HEK293 (cell line): ENCODE results near the gene FALEC.
A peak's percentile ranks its signal among the peaks of the same experiment; 100 is the strongest.

Source experiments
- CTCF ChIA-PET: fragments of 350-600 bp; formaldehyde crosslinking; extraction: SDS; loops from one replicate; lab custom pipeline; 2021; ENCODE audit warnings: antibody characterized with exemption; lab: Yijun Ruan, JAX
- POLR2A ChIA-PET: fragments of 300-600 bp; formaldehyde crosslinking; extraction: SDS; loops from one replicate; lab custom pipeline; 2020; ENCODE audit warnings: antibody characterized with exemption, inconsistent platforms; lab: Yijun Ruan, JAX
- H3K27ac ChIP-seq: fragments of 200-500 bp; sonication (Bioruptor generic); 2 replicates; pipeline ENCODE4 v1.5.1; 2014; ENCODE audit warnings: low read depth, low read length, control low read depth, inconsistent platforms; ENCODE audit errors: extremely low read depth
- H3K36me3 ChIP-seq, 2 experiments: fragments of 200-500 bp in 1 of 2; sonication (Bioruptor generic) in 1 of 2; 1 replicate in 1 of 2; 2 replicates in 1 of 2; pipeline ENCODE4 v1.5.1; 2014 to 2017; ENCODE audit warnings: inconsistent platforms in 2 of 2, low read length in 2 of 2; ENCODE audit not compliant: control insufficient read depth in 2 of 2, insufficient read depth in 1 of 2
- H3K4me1 ChIP-seq: fragments of 200-500 bp; sonication (Bioruptor generic); 2 replicates; pipeline ENCODE4 v1.5.1; 2014; ENCODE audit warnings: mild to moderate bottlenecking, low read length, inconsistent platforms; ENCODE audit not compliant: control insufficient read depth, insufficient read depth
- H3K4me3 ChIP-seq: 2 replicates; pipeline ENCODE4 v1.5.1; 2011; ENCODE audit warnings: low read depth, mild to moderate bottlenecking, control low read depth, low read length, moderate library complexity
- H3K9me3 ChIP-seq: fragments of 200-500 bp; sonication (Bioruptor generic); 2 replicates; pipeline ENCODE4 v1.5.1; 2014; ENCODE audit warnings: low read depth, low read length, inconsistent platforms; ENCODE audit not compliant: control insufficient read depth, insufficient read depth
- BCL6B ChIP-seq: fragments of 450-650 bp; formaldehyde crosslinking; IDR thresholded peaks from 2 replicates; pipeline ENCODE4 v1.5.1; 2017; ENCODE audit warnings: missing biosample characterization, missing genetic modification characterization
- IKZF3 ChIP-seq: fragments of 450-650 bp; IDR thresholded peaks from 2 replicates; pipeline ENCODE4 v1.5.0; 2018; ENCODE audit warnings: missing biosample characterization, mild to moderate bottlenecking, missing genetic modification characterization, moderate library complexity
- SCRT1 ChIP-seq: fragments of 450-650 bp; formaldehyde crosslinking; IDR thresholded peaks from 2 replicates; pipeline ENCODE4 v1.5.1; 2016; ENCODE audit warnings: missing biosample characterization, missing genetic modification characterization, borderline replicate concordance
- SCRT2 ChIP-seq: fragments of 450-650 bp; formaldehyde crosslinking; IDR thresholded peaks from 2 replicates; pipeline ENCODE4 v1.5.1; 2016; ENCODE audit warnings: missing biosample characterization, missing genetic modification characterization
- WT1 ChIP-seq: fragments of 450-650 bp; formaldehyde crosslinking; IDR thresholded peaks from 2 replicates; pipeline ENCODE4 v1.5.1; 2016; ENCODE audit warnings: missing biosample characterization, missing genetic modification characterization
- ZBTB1 ChIP-seq: fragments of 450-650 bp; formaldehyde crosslinking; IDR thresholded peaks from 2 replicates; pipeline ENCODE4 v1.5.1; 2016; ENCODE audit warnings: missing biosample characterization, missing genetic modification characterization
- ZIC2 ChIP-seq: fragments of 450-650 bp; formaldehyde crosslinking; IDR thresholded peaks from 2 replicates; pipeline ENCODE4 v1.5.1; 2016; ENCODE audit warnings: missing biosample characterization, missing genetic modification characterization
- ZNF114 ChIP-seq: fragments of 450-650 bp; formaldehyde crosslinking; IDR thresholded peaks from 2 replicates; pipeline ENCODE4 v1.5.0; 2017; ENCODE audit warnings: missing biosample characterization, missing genetic modification characterization
- ZNF335 ChIP-seq: fragments of 450-650 bp; formaldehyde crosslinking; conservative IDR thresholded peaks from 2 replicates; pipeline ENCODE4 v1.5.1; 2016; ENCODE audit warnings: missing biosample characterization, missing genetic modification characterization
- ZNF354C ChIP-seq: fragments of 450-650 bp; formaldehyde crosslinking; IDR thresholded peaks from 2 replicates; pipeline ENCODE4 v1.5.1; 2016; ENCODE audit warnings: missing biosample characterization, missing genetic modification characterization, low read depth, borderline replicate concordance
- ZNF48 ChIP-seq: fragments of 450-650 bp; formaldehyde crosslinking; IDR thresholded peaks from 2 replicates; pipeline ENCODE4 v1.5.1; 2016; ENCODE audit warnings: missing biosample characterization, missing genetic modification characterization
- ZNF549 ChIP-seq: fragments of 450-650 bp; IDR thresholded peaks from 2 replicates; pipeline ENCODE4 v1.5.1; 2018; ENCODE audit warnings: missing biosample characterization, missing genetic modification characterization, mild to moderate bottlenecking, inconsistent platforms, moderate library complexity
- ZNF610 ChIP-seq: fragments of 450-650 bp; formaldehyde crosslinking; IDR thresholded peaks from 2 replicates; pipeline ENCODE4 v1.5.1; 2016; ENCODE audit warnings: missing biosample characterization, missing genetic modification characterization, borderline replicate concordance
- ZNF623 ChIP-seq: fragments of 450-650 bp; formaldehyde crosslinking; IDR thresholded peaks from 2 replicates; pipeline ENCODE4 v1.5.1; 2016; ENCODE audit warnings: missing biosample characterization, missing genetic modification characterization
- ZNF76 ChIP-seq: fragments of 450-650 bp; formaldehyde crosslinking; IDR thresholded peaks from 2 replicates; pipeline ENCODE4; 2016; ENCODE audit warnings: low read depth, missing biosample characterization, missing genetic modification characterization, borderline replicate concordance
- TF ChIP-seq, protein P1 (sequence below): fragments of 450-650 bp; formaldehyde crosslinking; IDR thresholded peaks from 2 replicates; pipeline ENCODE4 v1.5.1; 2016; ENCODE audit warnings: missing biosample characterization, missing genetic modification characterization

The FALEC gene

GRCh38 chr1:150548632-150549495 lies 33.3 kb downstream of the FALEC start, which contains the start of gene ADAMTSL4 (continued):
- TF ChIP-seq ZNF335 (tag by site-specific recombination) (peak; percentile 72), ZNF549 (tag by site-specific recombination) (no peak), ZNF76 (tag by site-specific recombination) (peak; percentile 34; the same call in 1 of the 2 replicates), ZIC2 (tag by site-specific recombination) (peak; percentile 27), IKZF3 (tag by site-specific recombination) (peak; percentile 54; the same call in 1 of the 2 replicates), ZNF610 (tag by site-specific recombination) (no peak)
- TF ChIP-seq, all 188 proteins: peak for 25

GRCh38 chr1:150549496-150550221 lies 34.1 kb downstream of the FALEC start:
- POLR2A ChIA-PET = interaction anchor here (0.9 to 2.5 kb wide), 7 partner anchors 12 to 89 kb away, joined by 3 to 10 read pairs (median 5); partner anchors contain the start of genes ENSA, FALEC and MCL1
- peak overlapping the region; percentile 50 for H3K4me3 ChIP-seq
- H3K27ac ChIP-seq = no peak overlapping the region
- H3K9me3 ChIP-seq = no peaks in the 10 kb centered on the region
- no peaks in the 10 kb centered on the region for H3K4me1 ChIP-seq
- H3K36me3 ChIP-seq = no peaks in the 10 kb centered on the region
- TF ChIP-seq ZNF114 (tag by site-specific recombination) (no peak), SCRT1 (tag by site-specific recombination) (0 out of 2 replicates have a peak, but pooled peaks have one; percentile 21), ZNF48 (no peak), WT1 (no peak), SCRT2 (peak; percentile 77)
- TF ChIP-seq, protein P1, sequence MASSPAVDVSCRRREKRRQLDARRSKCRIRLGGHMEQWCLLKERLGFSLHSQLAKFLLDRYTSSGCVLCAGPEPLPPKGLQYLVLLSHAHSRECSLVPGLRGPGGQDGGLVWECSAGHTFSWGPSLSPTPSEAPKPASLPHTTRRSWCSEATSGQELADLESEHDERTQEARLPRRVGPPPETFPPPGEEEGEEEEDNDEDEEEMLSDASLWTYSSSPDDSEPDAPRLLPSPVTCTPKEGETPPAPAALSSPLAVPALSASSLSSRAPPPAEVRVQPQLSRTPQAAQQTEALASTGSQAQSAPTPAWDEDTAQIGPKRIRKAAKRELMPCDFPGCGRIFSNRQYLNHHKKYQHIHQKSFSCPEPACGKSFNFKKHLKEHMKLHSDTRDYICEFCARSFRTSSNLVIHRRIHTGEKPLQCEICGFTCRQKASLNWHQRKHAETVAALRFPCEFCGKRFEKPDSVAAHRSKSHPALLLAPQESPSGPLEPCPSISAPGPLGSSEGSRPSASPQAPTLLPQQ = no peak
- CTCF ChIA-PET = interaction anchor here (8.8 kb wide), 1 partner anchor 10 kb away, joined by 73 read pairs; no protein-coding TSS in a partner anchor

GRCh38 chr1:150550222-150551050 lies 34.9 kb downstream of the FALEC start:
- peaks cover 0 to under 1% of the 10 kb centered on the region in 2 experiments; a peak in 1 of 3 replicates for H3K36me3 ChIP-seq
- TF ChIP-seq BCL6B (tag by site-specific recombination) (peak; percentile 51), ZNF623 (tag by site-specific recombination) (no peak), ZBTB1 (no peak), ZNF354C (no peak)
- POLR2A ChIA-PET = interaction anchor here (0.8 to 1.3 kb wide), 2 partner anchors 10 to 29 kb away, joined by 3 to 5 read pairs; partner anchors contain the start of gene MCL1
- CTCF ChIA-PET = interaction anchor here (1.1 to 8.8 kb wide), 2 partner anchors 9 to 444 kb away, joined by 4 to 73 read pairs; no protein-coding TSS in a partner anchor
- no peaks in the 10 kb centered on the region for H3K4me1 ChIP-seq
- H3K9me3 ChIP-seq = no peaks in the 10 kb centered on the region
- no peak overlapping the region for H3K27ac ChIP-seq
- no peak overlapping the region for H3K4me3 ChIP-seq
